Transverse colon (tissue), 4 donors: ENCODE data around the gene SUV39H1.
"Not testable (repeated sequence)": the region's sequence is repeated elsewhere in the genome, so short reads cannot be mapped to it uniquely, and the experiment has no call there.

Experiments
- CTCF ChIP-seq, 5 experiments: fragments of 200-600 bp in 3 of 5; fragments of 450-650 bp in 2 of 5; sonication (generic) in 3 of 5; IDR thresholded peaks; 1 replicate in 2 of 5; 2 replicates in 3 of 5; pipeline ENCODE4 v1.5.1; 2016 to 2017; ENCODE audit warnings: antibody characterized with exemption in 5 of 5, inconsistent platforms in 3 of 5, mild to moderate bottlenecking in 2 of 5, moderate library complexity in 1 of 5
- EP300 ChIP-seq: sonication (generic); formaldehyde crosslinking; IDR thresholded peaks from one replicate; pipeline ENCODE4 v1.6.1; 2017; ENCODE audit warnings: antibody characterized with exemption, low read depth
- POLR2A ChIP-seq: fragments of 450-650 bp; IDR thresholded peaks from one replicate; pipeline ENCODE4 v1.6.1; 2016; ENCODE audit warnings: antibody characterized with exemption, mild to moderate bottlenecking, moderate library complexity
- POLR2AphosphoS5 ChIP-seq, 3 donors: sonication (generic); formaldehyde crosslinking; IDR thresholded peaks; one replicate each; pipeline ENCODE4 v1.6.1; 2016; ENCODE audit warnings: antibody characterized with exemption in 3 of 3

- TF ChIP-seq EP300; CTCF (IDR thresholded peaks at IDR 0.05); POLR2AphosphoS5 (IDR thresholded peaks at IDR 0.05); POLR2A: not testable (repeated sequence)
Observed at GRCh38 chrX:48680925-48681324, 15.6 kb upstream of the SUV39H1 start.
